H1 (cell line): ENCODE measurements around the gene MRPL36. TPM values are rescaled to one million over a fixed set of nuclear protein-coding genes. Genes with fewer than 3 reads are reported as not detected.

Source experiments
- CTCF ChIA-PET: fragments of 300-600 bp; sonication (Branson Sonifier 250); formaldehyde crosslinking; loops from one replicate; lab custom pipeline; 2021; ENCODE audit not compliant: partially characterized antibody; lab: Charles Lee
- POLR2A ChIA-PET: fragments of 300-600 bp; sonication (Branson Sonifier 250); formaldehyde crosslinking; loops from one replicate; lab custom pipeline; 2021; ENCODE audit warnings: inconsistent platforms; ENCODE audit not compliant: partially characterized antibody; lab: Charles Lee
- DNase-seq, 2 experiments: peaks; one replicate each; pipeline versions ENCODE4 v3.0.0 to v3.0.0-alpha.2; 2010 to 2022; ENCODE audit warnings: low spot score in 2 of 2, low read depth in 1 of 2, mixed read lengths in 1 of 2
- FAIRE-seq: peaks from 2 replicates; lab custom pipeline; 2011; peaks lifted over from hg19 to GRCh38; lab: Jason Lieb, UNC
- H2AFZ ChIP-seq: 2 replicates; pipeline ENCODE4 v1.8.1; 2012; ENCODE audit warnings: low read length, inconsistent platforms
- H2AK5ac ChIP-seq: 2 replicates; pipeline ENCODE4 v1.6.1; 2013; ENCODE audit warnings: low read depth, low read length
- H2BK120ac ChIP-seq: replicated peaks from 2 replicates; pipeline ENCODE3; 2013; ENCODE audit warnings: low read depth, low read length, inconsistent platforms
- H2BK12ac ChIP-seq: 2 replicates; pipeline ENCODE4 v1.6.1; 2013; ENCODE audit warnings: low read depth, low read length
- H2BK15ac ChIP-seq: 2 replicates; pipeline ENCODE4 v1.6.1; 2013; ENCODE audit warnings: low read length
- H2BK20ac ChIP-seq: 2 replicates; pipeline ENCODE4 v1.6.1; 2013; ENCODE audit warnings: low read length
- H2BK5ac ChIP-seq: 2 replicates; pipeline ENCODE4 v1.6.1; 2013; ENCODE audit warnings: low read depth, low read length
- H3K14ac ChIP-seq: 2 replicates; pipeline ENCODE4 v1.6.1; 2013; ENCODE audit warnings: inconsistent platforms; ENCODE audit not compliant: insufficient read length
- H3K18ac ChIP-seq: 2 replicates; pipeline ENCODE4 v1.6.1; 2013; ENCODE audit warnings: low read length; ENCODE audit errors: extremely low read depth
- H3K23ac ChIP-seq: 2 replicates; pipeline ENCODE4 v1.6.1; 2013; ENCODE audit warnings: inconsistent platforms; ENCODE audit not compliant: insufficient read length
- H3K23me2 ChIP-seq: 2 replicates; pipeline ENCODE4 v1.6.1; 2013; ENCODE audit warnings: low read depth, low read length
- H3K27ac ChIP-seq: 2 replicates; pipeline ENCODE4 v1.6.1; 2011; ENCODE audit warnings: low read depth, low read length, inconsistent platforms
- H3K27me3 ChIP-seq, 4 experiments: replicated peaks in 1 of 4; 1 replicate in 1 of 4; 2 replicates in 3 of 4; pipeline versions ENCODE4 v1.6.1 to v1.8.1; 2011 to 2013; ENCODE audit warnings: low read length in 3 of 4, mild to moderate bottlenecking in 3 of 4, inconsistent platforms in 2 of 4, mixed read lengths in 2 of 4, moderate library complexity in 1 of 4; ENCODE audit not compliant: control insufficient read depth in 3 of 4, insufficient read depth in 3 of 4; ENCODE audit errors: extremely low read depth in 1 of 4
- H3K36me3 ChIP-seq, 4 experiments: 2 replicates each; pipeline versions ENCODE4 v1.6.1 to v1.8.1; 2011 to 2013; ENCODE audit warnings: mild to moderate bottlenecking in 4 of 4, low read length in 3 of 4, moderate library complexity in 2 of 4, control low read depth in 1 of 4, inconsistent platforms in 1 of 4; ENCODE audit not compliant: insufficient read depth in 4 of 4, control insufficient read depth in 2 of 4
- H3K4ac ChIP-seq: replicated peaks from 2 replicates; pipeline ENCODE3; 2013; ENCODE audit warnings: low read length, low read depth, mixed read lengths, inconsistent platforms; ENCODE audit not compliant: insufficient read length
- H3K4me1 ChIP-seq, 4 experiments: replicated peaks in 1 of 4; 1 replicate in 1 of 4; 2 replicates in 3 of 4; pipeline versions ENCODE4 v1.6.1 to v1.8.1; 2011 to 2013; ENCODE audit warnings: low read length in 3 of 4, inconsistent platforms in 2 of 4, mixed read lengths in 1 of 4; ENCODE audit not compliant: insufficient read depth in 4 of 4, control insufficient read depth in 3 of 4
- H3K4me2 ChIP-seq, 2 experiments: 2 replicates each; pipeline versions ENCODE4 v1.6.1 to v1.8.1; 2011 to 2013; ENCODE audit warnings: low read depth in 2 of 2, low read length in 2 of 2, control low read depth in 1 of 2, inconsistent platforms in 1 of 2, mild to moderate bottlenecking in 1 of 2; ENCODE audit not compliant: insufficient read depth in 1 of 2
- H3K4me3 ChIP-seq, 4 experiments: fragments of 200-600, 300-600 bp in 1 of 4; sonication (generic), shearing (Covaris generic), sonication (Bioruptor Twin) in 1 of 4; 2 replicates each; pipeline versions ENCODE4 v1.5.1 to v1.8.1; 2011 to 2016; ENCODE audit warnings: low read length in 4 of 4, low read depth in 3 of 4, control low read depth in 2 of 4, inconsistent platforms in 2 of 4, mild to moderate bottlenecking in 2 of 4, mixed read lengths in 1 of 4, moderate library complexity in 1 of 4; ENCODE audit not compliant: insufficient read depth in 2 of 4; ENCODE audit errors: extremely low read depth in 1 of 4
- H3K56ac ChIP-seq: replicated peaks from 2 replicates; pipeline ENCODE3; 2013; ENCODE audit warnings: low read depth, mild to moderate bottlenecking, mixed read lengths, low read length, inconsistent platforms; ENCODE audit not compliant: insufficient read length
- H3K79me1 ChIP-seq: 2 replicates; pipeline ENCODE4 v1.6.1; 2013; ENCODE audit warnings: low read depth, low read length, control low read depth
- H3K79me2 ChIP-seq, 2 experiments: 2 replicates each; pipeline versions ENCODE4 v1.6.1 to v1.8.1; 2012 to 2013; ENCODE audit warnings: low read length in 2 of 2, mild to moderate bottlenecking in 2 of 2, inconsistent platforms in 1 of 2; ENCODE audit not compliant: insufficient read depth in 2 of 2, control insufficient read depth in 1 of 2
- H3K9ac ChIP-seq, 4 experiments: replicated peaks in 1 of 4; 1 replicate in 1 of 4; 2 replicates in 3 of 4; pipeline versions ENCODE4 v1.6.1 to v1.8.1; 2011 to 2013; ENCODE audit warnings: low read depth in 3 of 4, low read length in 3 of 4, control low read depth in 2 of 4, mild to moderate bottlenecking in 2 of 4, moderate library complexity in 2 of 4, inconsistent platforms in 1 of 4; ENCODE audit errors: extremely low read depth in 1 of 4
- H3K9me3 ChIP-seq, 2 experiments: 2 replicates each; pipeline versions ENCODE4 v1.6.1 to v1.8.1; 2012 to 2013; ENCODE audit warnings: mild to moderate bottlenecking in 2 of 2, moderate library complexity in 2 of 2, control low read depth in 1 of 2, inconsistent platforms in 1 of 2, low read depth in 1 of 2, low read length in 1 of 2, mixed read lengths in 1 of 2; ENCODE audit not compliant: insufficient read depth in 2 of 2
- H4K20me1 ChIP-seq, 2 experiments: replicated peaks in 1 of 2; 2 replicates each; pipeline versions ENCODE3 to v1.8.1; 2011 to 2013; ENCODE audit warnings: inconsistent platforms in 2 of 2, low read length in 2 of 2, mild to moderate bottlenecking in 1 of 2; ENCODE audit not compliant: insufficient read depth in 2 of 2, control insufficient read depth in 1 of 2
- H4K5ac ChIP-seq: 2 replicates; pipeline ENCODE4 v1.6.1; 2013; ENCODE audit warnings: low read length, low read depth, mixed read lengths, inconsistent platforms; ENCODE audit not compliant: insufficient read length
- H4K8ac ChIP-seq: 2 replicates; pipeline ENCODE4 v1.8.0; 2013; ENCODE audit warnings: mild to moderate bottlenecking, moderate library complexity, low read length, inconsistent platforms; ENCODE audit not compliant: insufficient read depth; ENCODE audit errors: extremely low read depth
- H4K91ac ChIP-seq: replicated peaks from 2 replicates; pipeline ENCODE3; 2013; ENCODE audit warnings: low read length, mixed read lengths, inconsistent platforms; ENCODE audit not compliant: insufficient read length
- ATF2 ChIP-seq: IDR thresholded peaks from 2 replicates; pipeline ENCODE4 v1.6.1; 2012; ENCODE audit warnings: low read length, inconsistent platforms
- CEBPB ChIP-seq: IDR thresholded peaks from 2 replicates; pipeline ENCODE4 v1.6.1; 2012; ENCODE audit warnings: low read depth, low read length
- CHD2 ChIP-seq: IDR thresholded peaks from 2 replicates; pipeline ENCODE4 v1.6.1; 2012; ENCODE audit warnings: low read length, improper control_type of control experiment
- CREB1 ChIP-seq: IDR thresholded peaks from 2 replicates; pipeline ENCODE4 v1.6.1; 2012; ENCODE audit warnings: inconsistent platforms
- GABPA ChIP-seq: IDR thresholded peaks from 2 replicates; pipeline ENCODE4 v1.6.1; 2011; ENCODE audit warnings: mild to moderate bottlenecking, low read length, moderate library complexity, borderline replicate concordance; ENCODE audit not compliant: insufficient read depth
- JUN ChIP-seq: IDR thresholded peaks from 2 replicates; pipeline ENCODE4 v1.6.1; 2011; ENCODE audit warnings: low read depth, mild to moderate bottlenecking, improper control_type of control experiment, low read length
- POU5F1 ChIP-seq: IDR thresholded peaks from 2 replicates; pipeline ENCODE4 v1.6.1; 2011; ENCODE audit warnings: low read depth, mild to moderate bottlenecking, low read length, moderate library complexity
- SIRT6 ChIP-seq: IDR thresholded peaks from one replicate; pipeline ENCODE4 v1.7.1; 2012; ENCODE audit warnings: low read length, inconsistent platforms
- SP2 ChIP-seq: IDR thresholded peaks from 2 replicates; pipeline ENCODE4 v1.6.1; 2012; ENCODE audit warnings: mild to moderate bottlenecking, low read length, inconsistent platforms
- WGBS, 2 experiments: shearing (Covaris generic) in 1 of 2; methylation state at CpG; one replicate each; pipeline versions ENCODE4 v1.1.6 to v1.1.7; 2013 to 2015; ENCODE audit warnings: low lambda C conversion rate in 2 of 2, mixed read lengths in 2 of 2, inconsistent platforms in 1 of 2, low coverage in 1 of 2, missing lambda C conversion rate in 1 of 2; ENCODE audit not compliant: insufficient replicate concordance in 2 of 2, insufficient coverage in 1 of 2, insufficient read length in 1 of 2; ENCODE audit errors: extremely low coverage in 1 of 2, missing lambda C conversion rate in 1 of 2; 5-methylcytosine and 5-hydroxymethylcytosine counted together
- polyA plus RNA-seq, 7 experiments: library from polyadenylated mRNA; depleted of rRNA in 3 of 7; stranded (reverse) in 5 of 7; unstranded in 2 of 7; fragments of >200 nt in 5 of 7; fragments of 200-250 nt in 2 of 7; gene quantifications; 1 replicate in 5 of 7; 2 replicates in 1 of 7; 4 replicates in 1 of 7; pipeline versions ENCODE4 v1.2.1 to v1.2.3, GENCODE V29; 2011 to 2013; ENCODE audit warnings: missing spikeins in 2 of 7, mixed read lengths in 2 of 7
- total RNA-seq: library from RNA; stranded (reverse); fragmentation: NEBNext Ultra II Directional; extraction: Animal tissue kit (Norgen Biotek cat#: 25700); gene quantifications from 2 replicates; pipeline ENCODE4 v1.2.1, GENCODE V29; 2021

The MRPL36 gene
- total and polyA plus RNA-seq, 2 of the 8 experiments (the other 6 are each of a cell fraction or from before 2014, with no cell fraction given): 56.3 to 81.5 TPM

DNA sequence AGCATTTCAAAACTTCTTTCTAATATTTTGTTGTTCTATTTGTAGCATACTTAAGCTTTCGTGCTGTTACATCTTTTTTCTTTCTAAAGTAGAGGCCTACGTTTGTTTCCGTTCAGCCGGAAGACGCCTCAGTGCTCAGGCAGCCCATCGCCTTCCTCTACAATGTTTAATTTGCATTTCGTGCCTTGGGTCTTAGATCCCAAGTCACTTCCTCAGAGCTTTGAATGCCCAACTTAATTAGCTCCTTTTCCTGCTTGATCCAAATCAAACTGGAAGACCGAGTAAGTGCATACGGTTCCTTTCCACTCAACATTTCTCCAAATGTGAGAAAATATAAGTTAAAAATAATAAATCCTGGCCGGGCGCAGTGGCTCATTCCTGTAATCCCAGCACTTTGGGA is 43.2 kb downstream of the MRPL36 start:
- TF ChIP-seq GABPA (no peak), SP2 (no peak), JUN (no peak), CEBPB (no peak), SIRT6 (no peak), ATF2 (no peak), CHD2 (no peak), POU5F1 (no peak), CREB1 (no peak)
- ChIA-PET POLR2A (no interaction called here), CTCF (interaction anchor here (1.2 to 10.6 kb wide), 4 partner anchors 12 to 53 kb away, joined by 4 to 74 read pairs (median 8); no protein-coding TSS in a partner anchor)
- Histone ChIP-seq H3K4me1 (peaks cover 0 to 6% (median 2%) of the 10 kb centered on the region in 4 experiments; a peak in 2 of 7 replicates), H2AFZ (0 out of 2 replicates have a peak overlapping the region, but pooled peaks have one; percentile 31), H3K79me2 (no peaks in the 10 kb centered on the region), H3K23me2 (no peaks in the 10 kb centered on the region), H3K4ac (no peak overlapping the region), H4K5ac (no peak overlapping the region), H3K27me3 (no peaks in the 10 kb centered on the region), H3K9ac (no peak overlapping the region), H3K14ac (no peak overlapping the region), H2AK5ac (no peak overlapping the region), H3K23ac (no peak overlapping the region), H3K9me3 (peaks cover 0 to 3% of the 10 kb centered on the region in 2 experiments; a peak in 1 of 4 replicates), H4K8ac (no peak overlapping the region), H3K79me1 (no peaks in the 10 kb centered on the region), H3K4me3 (no peak overlapping the region), H3K27ac (no peak overlapping the region), H3K36me3 (no peaks in the 10 kb centered on the region), H2BK20ac (no peak overlapping the region), H3K56ac (no peak overlapping the region), H4K20me1 (no peaks in the 10 kb centered on the region), H3K4me2 (no peak overlapping the region), H2BK12ac (no peak overlapping the region), H4K91ac (no peak overlapping the region), H2BK120ac (no peak overlapping the region), H2BK15ac (no peak overlapping the region), H3K18ac (no peak overlapping the region), H2BK5ac (no peak overlapping the region)
- FAIRE-seq (no peak), DNase-seq (peak in 1 of 2 experiments; percentile 20)
- WGBS, 2 experiments: 78% methylated on average over 11 of the region's 11 CpGs; no CpG with 5 or more reads in 1 of the 2 experiments
